Measurements from ENCODE around the gene GRK5. TPM values are rescaled to one million over a fixed set of nuclear protein-coding genes. Genes with fewer than 3 reads are reported as not detected.

The GRK5 gene
- total and polyA plus RNA-seq, 2 donors from 2014 or later: 7.3 to 18.7 TPM

GRCh38 chr10:119211625-119212441 lies 4.5 kb downstream of the GRK5 start:
- DNase-seq: peak in 1 of 5 donors; percentile 16
- Histone ChIP-seq H3K9ac (ENCODE audit: low read length in 3 of 3) (peak overlapping the region in 1 of 3 donors; percentile 42), H3K9me3 (ENCODE audit: control insufficient read depth in 2 of 3, insufficient read depth in 1 of 3, low read length in 3 of 3) (no peaks in the 10 kb centered on the region), H3K4me1 (ENCODE audit: control insufficient read depth in 2 of 3, insufficient read depth in 2 of 3, low read depth in 1 of 3, low read length in 3 of 3) (peaks cover 0 to 5% (median 2%) of the 10 kb centered on the region in 3 donors), H3K4me3 (ENCODE audit: low read length in 3 of 3) (peak overlapping the region in 1 of 3 donors; percentile 21), H3K27ac (ENCODE audit: low read depth in 2 of 2, low read length in 2 of 2) (peak overlapping the region in 1 of 2 donors; percentile 5), H3K36me3 (ENCODE audit: control insufficient read depth in 2 of 3, insufficient read depth in 3 of 3, low read length in 3 of 3) (no peaks in the 10 kb centered on the region), H3K27me3 (ENCODE audit: control insufficient read depth, insufficient read depth, low read length) (no peaks in the 10 kb centered on the region)
- intact Hi-C loops (cut with DNase I): no loop called here
- no peak for FAIRE-seq
- TF ChIP-seq, protein P1, sequence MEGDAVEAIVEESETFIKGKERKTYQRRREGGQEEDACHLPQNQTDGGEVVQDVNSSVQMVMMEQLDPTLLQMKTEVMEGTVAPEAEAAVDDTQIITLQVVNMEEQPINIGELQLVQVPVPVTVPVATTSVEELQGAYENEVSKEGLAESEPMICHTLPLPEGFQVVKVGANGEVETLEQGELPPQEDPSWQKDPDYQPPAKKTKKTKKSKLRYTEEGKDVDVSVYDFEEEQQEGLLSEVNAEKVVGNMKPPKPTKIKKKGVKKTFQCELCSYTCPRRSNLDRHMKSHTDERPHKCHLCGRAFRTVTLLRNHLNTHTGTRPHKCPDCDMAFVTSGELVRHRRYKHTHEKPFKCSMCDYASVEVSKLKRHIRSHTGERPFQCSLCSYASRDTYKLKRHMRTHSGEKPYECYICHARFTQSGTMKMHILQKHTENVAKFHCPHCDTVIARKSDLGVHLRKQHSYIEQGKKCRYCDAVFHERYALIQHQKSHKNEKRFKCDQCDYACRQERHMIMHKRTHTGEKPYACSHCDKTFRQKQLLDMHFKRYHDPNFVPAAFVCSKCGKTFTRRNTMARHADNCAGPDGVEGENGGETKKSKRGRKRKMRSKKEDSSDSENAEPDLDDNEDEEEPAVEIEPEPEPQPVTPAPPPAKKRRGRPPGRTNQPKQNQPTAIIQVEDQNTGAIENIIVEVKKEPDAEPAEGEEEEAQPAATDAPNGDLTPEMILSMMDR (IDR thresholded peaks at IDR 0.05; ENCODE audit: borderline replicate concordance, extremely low read depth, insufficient read depth): no peak

DNA sequence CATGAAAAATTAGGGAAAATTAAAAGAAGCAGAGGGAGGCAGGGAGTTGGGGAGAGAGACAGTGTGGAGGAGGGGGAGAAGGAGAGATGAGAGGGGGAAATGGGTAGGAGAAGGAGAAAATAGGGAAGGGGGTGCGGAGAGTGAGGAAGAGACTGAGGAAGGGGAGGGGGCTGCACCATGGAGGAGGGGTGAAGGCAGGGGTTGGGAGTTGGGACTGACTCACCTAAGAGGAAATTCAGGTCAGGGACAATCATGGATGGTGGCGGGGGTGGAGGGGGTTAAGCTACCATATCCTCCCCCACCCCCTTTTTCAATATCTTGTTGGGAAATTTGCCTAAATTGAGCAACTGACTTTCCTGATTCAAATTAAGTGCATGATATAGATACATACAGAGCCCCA lies 8.0 kb downstream of the GRK5 start:
- H3K4me1 ChIP-seq (ENCODE audit: control insufficient read depth in 2 of 3, insufficient read depth in 2 of 3, low read depth in 1 of 3, low read length in 3 of 3): peaks cover 0 to 2% (median 0%) of the 10 kb centered on the region in 3 donors

DNA sequence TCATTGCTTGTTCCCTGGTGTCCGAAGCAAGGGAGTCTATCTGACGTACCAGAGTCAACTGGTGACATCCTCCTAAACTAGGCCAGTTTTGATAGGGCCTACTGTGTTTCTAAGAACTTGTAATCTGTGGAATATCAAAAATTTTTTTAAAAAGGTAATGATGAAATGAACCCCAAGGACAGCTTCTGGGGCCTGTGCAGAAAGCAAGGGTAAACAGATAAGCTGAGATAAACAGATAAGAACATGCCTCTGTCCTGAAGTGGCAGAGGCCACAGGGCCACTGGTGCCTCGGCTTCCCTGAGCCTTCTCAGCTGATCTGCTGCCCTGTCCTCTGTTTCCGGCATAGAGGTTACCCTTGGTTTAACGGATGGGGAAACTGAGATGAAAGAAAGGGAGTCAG lies 8.8 kb downstream of the GRK5 start:
- H3K36me3 ChIP-seq (ENCODE audit: control insufficient read depth in 2 of 3, insufficient read depth in 3 of 3, low read length in 3 of 3): no peaks in the 10 kb centered on the region
- no peak overlapping the region for H3K4me3 ChIP-seq (ENCODE audit: low read length in 3 of 3)
- H3K9ac ChIP-seq (ENCODE audit: low read length in 3 of 3): no peak overlapping the region
- TF ChIP-seq, protein P1 (IDR thresholded peaks at IDR 0.05; ENCODE audit: borderline replicate concordance, extremely low read depth, insufficient read depth): no peak
- intact Hi-C loops (cut with DNase I): no loop called here
- H3K27me3 ChIP-seq (ENCODE audit: control insufficient read depth, insufficient read depth, low read length): no peaks in the 10 kb centered on the region
- H3K4me1 ChIP-seq (ENCODE audit: control insufficient read depth in 2 of 3, insufficient read depth in 2 of 3, low read depth in 1 of 3, low read length in 3 of 3): peaks cover 0 to 2% (median 0%) of the 10 kb centered on the region in 3 donors
- H3K9me3 ChIP-seq (ENCODE audit: control insufficient read depth in 2 of 3, insufficient read depth in 1 of 3, low read length in 3 of 3): no peaks in the 10 kb centered on the region
- H3K27ac ChIP-seq (ENCODE audit: low read depth in 2 of 2, low read length in 2 of 2): no peak overlapping the region
- DNase-seq: no peak
- no peak for FAIRE-seq

More for the DNA sequence above, 8.0 kb downstream of the GRK5 start:
- DNase-seq: no peak
- H3K9ac ChIP-seq (ENCODE audit: low read length in 3 of 3): no peak overlapping the region
- H3K27me3 ChIP-seq (ENCODE audit: control insufficient read depth, insufficient read depth, low read length): no peaks in the 10 kb centered on the region
- no peaks in the 10 kb centered on the region for H3K36me3 ChIP-seq (ENCODE audit: control insufficient read depth in 2 of 3, insufficient read depth in 3 of 3, low read length in 3 of 3)
- no peaks in the 10 kb centered on the region for H3K9me3 ChIP-seq (ENCODE audit: control insufficient read depth in 2 of 3, insufficient read depth in 1 of 3, low read length in 3 of 3)
- no peak for FAIRE-seq
- H3K4me3 ChIP-seq (ENCODE audit: low read length in 3 of 3): no peak overlapping the region
- no peak overlapping the region for H3K27ac ChIP-seq (ENCODE audit: low read depth in 2 of 2, low read length in 2 of 2)
- intact Hi-C loops (cut with DNase I): no loop called here
- TF ChIP-seq, protein P1 (IDR thresholded peaks at IDR 0.05; ENCODE audit: borderline replicate concordance, extremely low read depth, insufficient read depth): no peak
